ENCODE data around the gene EIF2B2. TPM values are rescaled to one million over a fixed set of nuclear protein-coding genes. Genes with fewer than 3 reads are reported as not detected.

Gene EIF2B2
- total and polyA plus RNA-seq, 3 experiments from 2014 or later = 28.3 to 66.7 (median 57.4) TPM

Other genes starting within 250 kb of the EIF2B2 start
- gene YLPM1, start 239.6 kb upstream of the EIF2B2 start, total RNA-seq = 10 to 100 TPM; 52.2 to 53.8 TPM
- gene YLPM1, start 239.6 kb upstream of the EIF2B2 start, polyA plus RNA-seq = 16.9 TPM
- under 1 TPM; 0.24 to 0.33 TPM for gene PROX2, start 126.8 kb upstream of the EIF2B2 start, total RNA-seq
- gene PROX2, start 126.8 kb upstream of the EIF2B2 start, polyA plus RNA-seq = not detected
- 100 to 1,000 TPM; 160 to 161 TPM for gene DLST, start 121.0 kb upstream of the EIF2B2 start, total RNA-seq
- 8.8 TPM for gene DLST, start 121.0 kb upstream of the EIF2B2 start, polyA plus RNA-seq
- 1 to 10 TPM; 4.8 to 5.0 TPM for gene RPS6KL1, start 79.7 kb upstream of the EIF2B2 start, total RNA-seq
- gene RPS6KL1, start 79.7 kb upstream of the EIF2B2 start, polyA plus RNA-seq = not detected
- gene PGF, start 47.3 kb upstream of the EIF2B2 start, total RNA-seq = under 1 TPM in 1 of 2 experiments, not detected in 1; 0.29 TPM
- gene PGF, start 47.3 kb upstream of the EIF2B2 start, polyA plus RNA-seq = not detected
- gene MLH3, start 48.5 kb downstream of the EIF2B2 start, total RNA-seq = 10 to 100 TPM; 16.2 to 16.7 TPM
- 10.4 TPM for gene MLH3, start 48.5 kb downstream of the EIF2B2 start, polyA plus RNA-seq
- gene ACYP1, start 61.1 kb downstream of the EIF2B2 start, total RNA-seq = 10 to 100 TPM; 37.4 to 39.2 TPM
- 20.1 TPM for gene ACYP1, start 61.1 kb downstream of the EIF2B2 start, polyA plus RNA-seq
- 1 to 10 TPM in 1 of 2 experiments, under 1 TPM in 1; 0.81 to 2.2 TPM for gene ZC2HC1C, start 66.7 kb downstream of the EIF2B2 start, total RNA-seq
- gene ZC2HC1C, start 66.7 kb downstream of the EIF2B2 start, polyA plus RNA-seq = 1.1 TPM
- gene NEK9, start 124.1 kb downstream of the EIF2B2 start, total RNA-seq = 10 to 100 TPM; 72.2 to 74.0 TPM
- gene NEK9, start 124.1 kb downstream of the EIF2B2 start, polyA plus RNA-seq = 18.0 TPM
- 100 to 1,000 TPM; 178 TPM for gene TMED10, start 173.7 kb downstream of the EIF2B2 start, total RNA-seq
- 321 TPM for gene TMED10, start 173.7 kb downstream of the EIF2B2 start, polyA plus RNA-seq

All from CD8-positive, alpha-beta memory T cell (primary cell).